GM12878 (cell line): Measurements from ENCODE around the gene STRBP. TPM values are rescaled to one million over a fixed set of nuclear protein-coding genes. Genes with fewer than 3 reads are reported as not detected.

Source experiments
- ATAC-seq: fragments of 200-7000 bp; cut with Tn5 transposase; 3 replicates; pipeline ENCODE4 v1.9.1; 2020; ENCODE audit warnings: mild to moderate bottlenecking, moderate library complexity
- BruUV-seq: library from RNA; stranded (reverse); fragments of 400-500 nt; replicated peaks from 2 replicates; lab custom pipeline; 2021; lab: Mats Ljungman, UMichigan
- CTCF ChIA-PET: fragments of 300-600 bp; sonication (Branson Sonifier 250); formaldehyde crosslinking; extraction: SDS; loops from one replicate; lab custom pipeline; 2021; ENCODE audit warnings: inconsistent platforms; lab: Yijun Ruan, JAX
- POLR2A ChIA-PET: fragments of 350-600 bp; formaldehyde crosslinking; extraction: SDS; loops from one replicate; lab custom pipeline; 2021; ENCODE audit warnings: inconsistent platforms; lab: Charles Lee
- RAD21 ChIA-PET: fragments of 300-600 bp; sonication (Branson Sonifier 250); formaldehyde crosslinking; loops from one replicate; lab custom pipeline; 2023; ENCODE audit warnings: antibody characterized with exemption; ENCODE audit not compliant: unreplicated experiment; lab: Charles Lee
- SMC1A ChIA-PET: fragments of 300-600 bp; sonication (Branson Sonifier 250); formaldehyde crosslinking; loops from one replicate; lab custom pipeline; 2023; ENCODE audit not compliant: unreplicated experiment, uncharacterized antibody; lab: Charles Lee
- DNase-seq: peaks from one replicate; pipeline ENCODE4 v3.0.0-alpha.2; 2011; ENCODE audit warnings: low read depth, low spot score
- FAIRE-seq: peaks from 3 replicates; lab custom pipeline; 2011; peaks lifted over from hg19 to GRCh38; lab: Jason Lieb, UNC
- H2AFZ ChIP-seq: 2 replicates; pipeline ENCODE4 v1.6.0; 2011; ENCODE audit warnings: low read depth, low read length, control low read depth; ENCODE audit not compliant: control insufficient read depth
- H3K27ac ChIP-seq: 2 replicates; pipeline ENCODE4 v1.5.1; 2011; ENCODE audit warnings: control low read depth; ENCODE audit not compliant: control insufficient read depth, insufficient read depth
- H3K27me3 ChIP-seq, 2 experiments: replicated peaks in 1 of 2; 2 replicates each; pipeline versions ENCODE4 v1.6.0 to v1.6.1; 2011; ENCODE audit warnings: low read length in 1 of 2; ENCODE audit not compliant: control insufficient read depth in 2 of 2, insufficient read depth in 2 of 2
- H3K36me3 ChIP-seq, 2 experiments: 2 replicates each; pipeline ENCODE4 v1.5.1; 2011; ENCODE audit warnings: low read length in 1 of 2; ENCODE audit not compliant: control insufficient read depth in 2 of 2, insufficient read depth in 2 of 2
- H3K4me1 ChIP-seq: 2 replicates; pipeline ENCODE4 v1.6.1; 2011; ENCODE audit warnings: mild to moderate bottlenecking, low read length, moderate library complexity, mixed read lengths; ENCODE audit not compliant: control insufficient read depth, insufficient read depth
- H3K4me2 ChIP-seq: 2 replicates; pipeline ENCODE4 v1.6.0; 2011; ENCODE audit warnings: control low read depth; ENCODE audit not compliant: control insufficient read depth, insufficient read depth
- H3K4me3 ChIP-seq: fragments of 200-600 bp; sonication (generic); 2 replicates; pipeline ENCODE4 v1.5.1; 2016
- H3K79me2 ChIP-seq: 2 replicates; pipeline ENCODE4 v1.6.0; 2011; ENCODE audit warnings: low read length; ENCODE audit not compliant: control insufficient read depth, insufficient read depth
- H3K9ac ChIP-seq: 2 replicates; pipeline ENCODE4 v1.8.0; 2011; ENCODE audit warnings: low read length, control low read depth, mixed read lengths; ENCODE audit not compliant: control insufficient read depth, insufficient read depth
- H3K9me3 ChIP-seq: replicated peaks from 3 replicates; pipeline ENCODE4 v1.5.1; 2011; ENCODE audit warnings: mild to moderate bottlenecking, low read length; ENCODE audit not compliant: control insufficient read depth, insufficient read depth
- H4K20me1 ChIP-seq: 2 replicates; pipeline ENCODE4 v1.6.0; 2011; ENCODE audit not compliant: control insufficient read depth, insufficient read depth
- DPF2 ChIP-seq: fragments of 450-650 bp; IDR thresholded peaks from 2 replicates; pipeline ENCODE4 v1.6.1; 2017; ENCODE audit warnings: mild to moderate bottlenecking
- MTA3 ChIP-seq: IDR thresholded peaks from 2 replicates; pipeline ENCODE4 v1.6.1; 2012; ENCODE audit warnings: low read length, inconsistent platforms, borderline replicate concordance
- MYC ChIP-seq: IDR thresholded peaks from 2 replicates; pipeline ENCODE4 v1.6.1; 2011; ENCODE audit warnings: mild to moderate bottlenecking, low read length, moderate library complexity, inconsistent platforms; ENCODE audit not compliant: insufficient read depth, insufficient replicate concordance, insufficient read length, severe bottlenecking
- SMAD5 ChIP-seq: IDR thresholded peaks from 2 replicates; pipeline ENCODE4 v1.6.1; 2016; ENCODE audit warnings: antibody characterized with exemption, low read depth
- SMARCA5 ChIP-seq: fragments of 450-650 bp; IDR thresholded peaks from 2 replicates; pipeline ENCODE4 v1.6.1; 2017; ENCODE audit warnings: mild to moderate bottlenecking
- YBX1 ChIP-seq: fragments of 450-650 bp; IDR thresholded peaks from 2 replicates; pipeline ENCODE4 v1.6.1; 2016; ENCODE audit warnings: antibody characterized with exemption
- ZBED1 ChIP-seq: IDR thresholded peaks from 2 replicates; pipeline ENCODE4 v1.6.1; 2016; ENCODE audit warnings: borderline replicate concordance
- ZNF622 ChIP-seq: fragments of 450-650 bp; IDR thresholded peaks from 2 replicates; pipeline ENCODE4 v1.6.1; 2017; ENCODE audit warnings: mild to moderate bottlenecking, inconsistent platforms
- WGBS: methylation state at CpG from one replicate; pipeline ENCODE4 v1.1.6; 2016; ENCODE audit warnings: low lambda C conversion rate; ENCODE audit not compliant: insufficient replicate concordance, insufficient coverage; ENCODE audit errors: missing lambda C conversion rate; 5-methylcytosine and 5-hydroxymethylcytosine counted together
- in situ Hi-C: fragments of 300-500 bp; cut with MboI; formaldehyde crosslinking; loops from 9 replicates; pipeline ENCODE4 v1.14.3; 2018; ENCODE audit warnings: mixed read lengths
- intact Hi-C: fragments of 100-400 bp; cut with micrococcal nuclease; formaldehyde crosslinking; loops from one replicate; pipeline ENCODE4 v1.14.2; 2022; ENCODE audit not compliant: unreplicated experiment
- polyA plus RNA-seq, 11 experiments: library from polyadenylated mRNA; depleted of rRNA in 4 of 11; unstranded in 6 of 11; stranded (reverse) in 5 of 11; fragments of >200 nt; fragmentation: Nextera tagmentation in 4 of 11; fragmentation: Illumina TruSeq in 1 of 11; extraction: Ambion mirVana in 4 of 11; extraction: Trizol in 1 of 11; gene quantifications; 1 replicate in 1 of 11; 2 replicates in 10 of 11; pipeline versions ENCODE4 v1.2.1 to v1.2.3, GENCODE V29; 2011 to 2016; ENCODE audit warnings: inconsistent platforms in 2 of 11, missing spikeins in 2 of 11, low read depth in 1 of 11
- total RNA-seq, 4 experiments: library from RNA; depleted of rRNA in 3 of 4; stranded (reverse); fragments of >200 nt in 3 of 4; fragmentation: Illumina TruSeq in 1 of 4; extraction: Trizol in 1 of 4; gene quantifications; 2 replicates each; pipeline versions ENCODE4 v1.2.1 to v1.2.3, GENCODE V29; 2013 to 2021
- TF ChIP-seq, protein P1 (sequence below): IDR thresholded peaks from 2 replicates; pipeline ENCODE4 v1.6.1; 2012; ENCODE audit warnings: low read length, inconsistent platforms
- TF ChIP-seq, protein P2 (sequence below): fragments of 450-650 bp; formaldehyde crosslinking; IDR thresholded peaks from 2 replicates; pipeline ENCODE4 v1.5.0; 2022; ENCODE audit warnings: mild to moderate bottlenecking, missing genetic modification characterization
- TF ChIP-seq, protein P3 (sequence below): IDR thresholded peaks from 2 replicates; pipeline ENCODE4 v1.6.1; 2011; ENCODE audit warnings: borderline replicate concordance, low read depth, mild to moderate bottlenecking, moderate library complexity, mixed read lengths, low read length; ENCODE audit not compliant: insufficient read depth; ENCODE audit errors: extremely low read length
- TF ChIP-seq, protein P4 (sequence below): IDR thresholded peaks from 2 replicates; pipeline ENCODE4 v1.6.1; 2011; ENCODE audit warnings: low read depth, mild to moderate bottlenecking, low read length, moderate library complexity, borderline replicate concordance; ENCODE audit errors: extremely low read depth
- TF ChIP-seq, protein P5 (sequence below): IDR thresholded peaks from 2 replicates; pipeline ENCODE4 v1.6.1; 2012; ENCODE audit warnings: low read depth, low read length, improper control_type of control experiment
- TF ChIP-seq, protein P6 (sequence below): fragments of 450-650 bp; IDR thresholded peaks from 2 replicates; pipeline ENCODE4 v1.6.1; 2016; ENCODE audit warnings: mild to moderate bottlenecking

STRBP gene
- total and polyA plus RNA-seq, 10 of the 15 experiments (the other 5 are each of a cell fraction or from before 2014, with no cell fraction given), result 31.0 to 96.8 (median 71.4) TPM

DNA sequence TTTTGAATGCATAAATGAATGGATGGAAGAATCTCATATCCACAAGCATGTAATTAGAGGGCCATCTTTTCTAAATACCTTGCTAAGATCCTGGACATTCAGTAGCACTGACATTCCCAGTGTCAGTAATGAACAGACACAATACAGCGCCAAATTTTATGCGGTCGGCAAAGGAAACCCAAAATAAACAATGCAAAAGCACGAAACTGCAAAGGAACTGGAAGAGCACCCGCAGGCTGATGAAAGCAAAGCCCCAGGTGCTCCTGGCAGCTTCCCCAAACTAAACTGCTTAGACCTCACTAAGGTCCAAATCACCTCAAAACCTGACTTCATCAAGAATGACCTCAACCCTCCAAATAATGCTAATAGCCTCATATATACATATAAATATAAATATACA is 133.0 kb downstream of the STRBP start:
- POLR2A ChIA-PET, result no interaction called here
- in situ Hi-C loops, result no loop called here
- Histone ChIP-seq H4K20me1 (no peaks in the 10 kb centered on the region), H3K4me1 (no peaks in the 10 kb centered on the region), H3K4me3 (no peak overlapping the region), H3K79me2 (no peaks in the 10 kb centered on the region), H2AFZ (no peak overlapping the region), H3K27ac (no peak overlapping the region), H3K9me3 (no peaks in the 10 kb centered on the region), H3K4me2 (no peak overlapping the region), H3K36me3 (peaks cover 4 to 38% of the 10 kb centered on the region in 2 experiments), H3K9ac (no peak overlapping the region), H3K27me3 (no peaks in the 10 kb centered on the region)
- no peak for ATAC-seq
- intact Hi-C loops, result no loop called here
- no peak for DNase-seq
- TF ChIP-seq ZNF622 (no peak), YBX1 (no peak), DPF2 (no peak), MTA3 (no peak), MYC (no peak), SMAD5 (no peak), SMARCA5 (no peak), ZBED1 (no peak)
- TF ChIP-seq, protein P1, sequence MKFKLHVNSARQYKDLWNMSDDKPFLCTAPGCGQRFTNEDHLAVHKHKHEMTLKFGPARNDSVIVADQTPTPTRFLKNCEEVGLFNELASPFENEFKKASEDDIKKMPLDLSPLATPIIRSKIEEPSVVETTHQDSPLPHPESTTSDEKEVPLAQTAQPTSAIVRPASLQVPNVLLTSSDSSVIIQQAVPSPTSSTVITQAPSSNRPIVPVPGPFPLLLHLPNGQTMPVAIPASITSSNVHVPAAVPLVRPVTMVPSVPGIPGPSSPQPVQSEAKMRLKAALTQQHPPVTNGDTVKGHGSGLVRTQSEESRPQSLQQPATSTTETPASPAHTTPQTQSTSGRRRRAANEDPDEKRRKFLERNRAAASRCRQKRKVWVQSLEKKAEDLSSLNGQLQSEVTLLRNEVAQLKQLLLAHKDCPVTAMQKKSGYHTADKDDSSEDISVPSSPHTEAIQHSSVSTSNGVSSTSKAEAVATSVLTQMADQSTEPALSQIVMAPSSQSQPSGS, result no peak
- TF ChIP-seq, protein P2, sequence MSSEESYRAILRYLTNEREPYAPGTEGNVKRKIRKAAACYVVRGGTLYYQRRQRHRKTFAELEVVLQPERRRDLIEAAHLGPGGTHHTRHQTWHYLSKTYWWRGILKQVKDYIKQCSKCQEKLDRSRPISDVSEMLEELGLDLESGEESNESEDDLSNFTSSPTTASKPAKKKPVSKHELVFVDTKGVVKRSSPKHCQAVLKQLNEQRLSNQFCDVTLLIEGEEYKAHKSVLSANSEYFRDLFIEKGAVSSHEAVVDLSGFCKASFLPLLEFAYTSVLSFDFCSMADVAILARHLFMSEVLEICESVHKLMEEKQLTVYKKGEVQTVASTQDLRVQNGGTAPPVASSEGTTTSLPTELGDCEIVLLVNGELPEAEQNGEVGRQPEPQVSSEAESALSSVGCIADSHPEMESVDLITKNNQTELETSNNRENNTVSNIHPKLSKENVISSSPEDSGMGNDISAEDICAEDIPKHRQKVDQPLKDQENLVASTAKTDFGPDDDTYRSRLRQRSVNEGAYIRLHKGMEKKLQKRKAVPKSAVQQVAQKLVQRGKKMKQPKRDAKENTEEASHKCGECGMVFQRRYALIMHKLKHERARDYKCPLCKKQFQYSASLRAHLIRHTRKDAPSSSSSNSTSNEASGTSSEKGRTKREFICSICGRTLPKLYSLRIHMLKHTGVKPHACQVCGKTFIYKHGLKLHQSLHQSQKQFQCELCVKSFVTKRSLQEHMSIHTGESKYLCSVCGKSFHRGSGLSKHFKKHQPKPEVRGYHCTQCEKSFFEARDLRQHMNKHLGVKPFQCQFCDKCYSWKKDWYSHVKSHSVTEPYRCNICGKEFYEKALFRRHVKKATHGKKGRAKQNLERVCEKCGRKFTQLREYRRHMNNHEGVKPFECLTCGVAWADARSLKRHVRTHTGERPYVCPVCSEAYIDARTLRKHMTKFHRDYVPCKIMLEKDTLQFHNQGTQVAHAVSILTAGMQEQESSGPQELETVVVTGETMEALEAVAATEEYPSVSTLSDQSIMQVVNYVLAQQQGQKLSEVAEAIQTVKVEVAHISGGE (CRISPR knock-in tag), result no peak
- TF ChIP-seq, protein P3, sequence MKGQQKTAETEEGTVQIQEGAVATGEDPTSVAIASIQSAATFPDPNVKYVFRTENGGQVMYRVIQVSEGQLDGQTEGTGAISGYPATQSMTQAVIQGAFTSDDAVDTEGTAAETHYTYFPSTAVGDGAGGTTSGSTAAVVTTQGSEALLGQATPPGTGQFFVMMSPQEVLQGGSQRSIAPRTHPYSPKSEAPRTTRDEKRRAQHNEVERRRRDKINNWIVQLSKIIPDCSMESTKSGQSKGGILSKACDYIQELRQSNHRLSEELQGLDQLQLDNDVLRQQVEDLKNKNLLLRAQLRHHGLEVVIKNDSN, result no peak
- TF ChIP-seq, protein P4, sequence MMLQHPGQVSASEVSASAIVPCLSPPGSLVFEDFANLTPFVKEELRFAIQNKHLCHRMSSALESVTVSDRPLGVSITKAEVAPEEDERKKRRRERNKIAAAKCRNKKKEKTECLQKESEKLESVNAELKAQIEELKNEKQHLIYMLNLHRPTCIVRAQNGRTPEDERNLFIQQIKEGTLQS, result no peak
- TF ChIP-seq, protein P5, sequence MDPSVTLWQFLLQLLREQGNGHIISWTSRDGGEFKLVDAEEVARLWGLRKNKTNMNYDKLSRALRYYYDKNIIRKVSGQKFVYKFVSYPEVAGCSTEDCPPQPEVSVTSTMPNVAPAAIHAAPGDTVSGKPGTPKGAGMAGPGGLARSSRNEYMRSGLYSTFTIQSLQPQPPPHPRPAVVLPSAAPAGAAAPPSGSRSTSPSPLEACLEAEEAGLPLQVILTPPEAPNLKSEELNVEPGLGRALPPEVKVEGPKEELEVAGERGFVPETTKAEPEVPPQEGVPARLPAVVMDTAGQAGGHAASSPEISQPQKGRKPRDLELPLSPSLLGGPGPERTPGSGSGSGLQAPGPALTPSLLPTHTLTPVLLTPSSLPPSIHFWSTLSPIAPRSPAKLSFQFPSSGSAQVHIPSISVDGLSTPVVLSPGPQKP, result no peak
- TF ChIP-seq, protein P6, sequence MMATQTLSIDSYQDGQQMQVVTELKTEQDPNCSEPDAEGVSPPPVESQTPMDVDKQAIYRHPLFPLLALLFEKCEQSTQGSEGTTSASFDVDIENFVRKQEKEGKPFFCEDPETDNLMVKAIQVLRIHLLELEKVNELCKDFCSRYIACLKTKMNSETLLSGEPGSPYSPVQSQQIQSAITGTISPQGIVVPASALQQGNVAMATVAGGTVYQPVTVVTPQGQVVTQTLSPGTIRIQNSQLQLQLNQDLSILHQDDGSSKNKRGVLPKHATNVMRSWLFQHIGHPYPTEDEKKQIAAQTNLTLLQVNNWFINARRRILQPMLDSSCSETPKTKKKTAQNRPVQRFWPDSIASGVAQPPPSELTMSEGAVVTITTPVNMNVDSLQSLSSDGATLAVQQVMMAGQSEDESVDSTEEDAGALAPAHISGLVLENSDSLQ, result no peak
- BruUV-seq, result no TSS peak
- FAIRE-seq, result no peak
- WGBS, result 97% methylated on average over 5 of the region's 5 CpGs
- RAD21 ChIA-PET, result no interaction called here
- CTCF ChIA-PET, result interaction anchor here (0.9 to 1.7 kb wide), 3 partner anchors 14 to 214 kb away, joined by 3 to 4 read pairs (median 4); no protein-coding TSS in a partner anchor
- SMC1A ChIA-PET, result interaction anchor here (0.6 to 1.4 kb wide), 4 partner anchors 34 to 214 kb away, joined by 3 to 4 read pairs (median 3); no protein-coding TSS in a partner anchor
